ENCODE results near the gene CREBBP.

DNA sequence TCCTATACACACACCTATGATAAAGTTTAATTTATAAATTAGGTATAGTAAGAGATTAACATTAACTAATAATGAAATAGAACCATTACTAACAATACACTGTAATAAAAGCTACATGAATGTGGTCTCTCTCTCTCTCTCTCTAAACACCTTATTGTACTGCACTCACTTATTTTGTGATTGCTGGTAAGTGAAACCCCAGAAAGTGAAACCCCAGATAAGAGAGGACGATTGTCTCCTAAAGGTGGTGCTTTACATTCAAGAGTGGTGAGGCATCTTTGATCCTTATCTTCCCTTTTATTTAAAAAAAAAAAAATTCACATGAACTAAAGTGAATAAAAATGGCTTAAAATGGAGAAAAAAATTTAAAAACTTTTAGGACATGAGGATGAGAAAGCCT, 83.0 kb downstream of the CREBBP start:
- TF ChIP-seq FOXM1 (IDR thresholded peaks at IDR 0.05; ENCODE audit: borderline replicate concordance) (no peak), ZNF384 (IDR thresholded peaks at IDR 0.05) (no peak), NFRKB (IDR thresholded peaks at IDR 0.05) (no peak), SP1 (IDR thresholded peaks at IDR 0.05) (no peak), ELF4 (IDR thresholded peaks at IDR 0.05) (no peak)
